ENCODE results near the gene KCNJ6.

The KCNJ6 gene

DNA sequence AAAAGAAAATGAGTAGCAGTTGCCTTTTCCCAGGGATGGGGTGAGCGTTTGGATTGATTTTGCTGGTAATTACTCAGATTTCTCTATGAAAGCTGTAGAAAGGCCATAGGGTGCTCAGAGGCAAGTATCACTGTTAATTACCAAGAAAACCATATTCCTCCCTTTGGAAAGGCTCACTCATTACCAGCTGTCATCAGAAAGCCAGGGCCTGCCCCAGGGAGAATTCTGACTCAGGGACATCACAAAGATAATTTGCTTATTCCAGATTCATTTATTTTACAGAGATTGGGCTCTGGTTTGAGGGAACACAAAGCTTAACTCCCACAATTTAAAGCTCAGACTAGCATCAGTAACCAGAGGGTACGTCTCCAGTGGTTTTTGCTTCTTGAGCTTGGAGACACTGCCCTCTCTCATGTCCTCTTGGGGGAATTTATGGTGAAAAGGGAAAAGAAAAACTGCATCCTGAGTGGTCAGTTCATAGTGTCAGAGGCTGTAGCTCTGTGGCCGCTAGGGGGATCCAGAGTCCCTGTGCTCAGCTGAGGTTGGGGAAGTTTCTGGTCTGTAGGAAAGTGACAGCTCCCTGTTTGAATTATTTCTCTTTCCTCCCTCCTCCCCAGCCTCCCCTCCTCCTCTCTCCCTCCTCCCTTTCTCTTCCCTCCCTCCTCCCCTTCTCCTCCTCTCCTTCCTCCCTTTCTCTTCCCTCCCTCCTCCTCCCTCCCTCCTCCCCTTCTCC lies 204.3 kb downstream of the KCNJ6 start:
- peak; percentile 33 for DNase-seq

DNA sequence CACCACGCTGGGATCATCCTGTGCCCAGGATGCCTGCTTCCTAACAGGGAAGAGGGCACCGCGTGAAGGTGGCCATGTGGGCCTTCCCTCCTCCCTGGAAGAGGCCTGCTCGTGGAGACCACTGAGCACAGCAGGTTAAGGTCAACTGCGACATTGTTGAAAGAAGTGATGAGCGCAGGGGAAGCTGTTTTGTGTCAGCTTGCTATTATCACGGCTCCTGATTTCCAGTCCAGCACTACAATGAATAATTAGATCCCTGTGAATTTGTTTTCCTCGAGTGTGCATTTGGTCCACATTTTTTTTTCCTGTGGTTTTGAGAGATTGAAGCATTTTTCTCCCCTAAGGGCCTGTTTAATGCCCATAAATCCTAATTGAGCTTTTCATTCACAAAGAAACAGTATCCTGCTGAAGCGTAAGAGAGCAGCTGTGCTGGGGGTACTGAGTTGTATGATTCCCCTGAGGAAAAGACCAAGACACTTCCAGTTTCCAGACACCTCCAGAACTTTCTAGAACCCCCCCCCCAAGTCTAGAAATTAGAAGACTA lies 204.9 kb downstream of the KCNJ6 start:
- no peak for DNase-seq

DNA sequence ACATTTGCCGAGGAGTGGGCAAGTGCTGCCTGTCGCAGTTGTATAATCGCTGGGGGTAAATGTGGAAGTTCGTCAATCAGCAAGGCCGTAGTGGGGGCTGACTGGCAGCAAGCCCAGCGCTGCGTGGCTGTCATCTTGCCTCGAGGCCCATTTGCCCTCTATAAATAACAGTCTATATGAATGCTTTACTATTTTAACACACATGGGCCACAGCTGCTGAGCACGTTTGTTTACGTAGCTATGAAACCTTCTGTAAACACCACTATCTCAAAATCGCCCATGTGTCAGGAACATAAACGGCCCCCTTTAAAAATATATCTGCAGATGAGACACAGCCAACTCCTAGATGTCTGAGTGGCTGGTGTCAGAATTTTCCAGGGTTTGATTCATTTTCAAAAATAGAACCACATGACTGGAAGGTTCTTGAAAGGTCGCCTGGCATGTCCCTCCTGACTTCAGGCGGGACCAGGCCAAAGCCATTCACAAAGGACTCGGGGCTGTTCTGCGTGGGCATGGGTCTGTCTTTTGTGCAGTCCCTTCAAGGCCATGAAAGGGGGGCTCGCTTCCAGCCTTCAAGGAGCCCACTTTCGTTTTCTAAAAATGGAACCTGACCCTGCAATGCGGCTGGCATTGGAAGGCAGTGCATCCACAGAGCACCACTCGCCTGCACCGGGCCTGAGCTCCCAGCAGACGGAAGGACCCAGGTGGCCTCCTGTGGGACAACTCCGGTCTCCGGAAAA lies 205.5 kb downstream of the KCNJ6 start:
- DNase-seq = no peak

DNA sequence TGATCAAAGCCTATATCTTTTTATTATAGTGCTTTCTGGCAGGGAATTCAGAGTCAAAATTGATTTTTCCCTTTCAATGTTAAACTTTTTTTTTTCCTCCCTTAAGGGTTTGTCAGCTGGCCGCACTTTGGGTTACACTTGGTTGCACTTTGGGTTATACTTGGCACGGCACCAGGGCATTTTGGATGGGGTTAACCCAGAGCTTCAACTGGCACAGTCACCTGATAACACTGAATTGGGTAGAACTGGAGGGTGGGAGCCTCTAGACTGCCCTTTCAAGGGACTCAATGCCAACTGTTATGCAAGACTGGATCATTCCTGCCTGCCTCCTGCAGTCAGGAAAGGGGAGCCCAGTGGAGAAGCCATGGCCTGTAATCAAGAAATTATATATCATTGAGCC lies 211.5 kb downstream of the KCNJ6 start:
- no peak for DNase-seq

DNA sequence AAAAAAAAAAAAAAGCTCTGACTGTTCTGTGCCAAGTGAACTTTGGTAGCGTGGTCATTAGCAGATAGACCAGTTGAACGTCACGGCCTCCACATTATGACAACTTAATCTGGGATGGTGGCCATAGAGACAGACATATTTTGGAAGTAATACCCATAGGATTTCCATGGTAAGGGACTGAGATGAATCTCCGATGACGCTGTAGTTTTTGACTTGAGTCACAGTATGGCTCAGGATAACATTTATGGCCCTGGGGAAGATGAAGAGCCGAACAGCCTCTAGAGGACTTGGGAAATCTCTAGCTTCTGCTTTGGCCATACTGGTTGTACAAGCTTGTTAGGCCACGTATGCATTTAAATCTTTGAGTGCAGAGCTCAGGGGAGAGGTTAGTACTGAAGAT lies 214.0 kb downstream of the KCNJ6 start:
- DNase-seq = no peak

DNA sequence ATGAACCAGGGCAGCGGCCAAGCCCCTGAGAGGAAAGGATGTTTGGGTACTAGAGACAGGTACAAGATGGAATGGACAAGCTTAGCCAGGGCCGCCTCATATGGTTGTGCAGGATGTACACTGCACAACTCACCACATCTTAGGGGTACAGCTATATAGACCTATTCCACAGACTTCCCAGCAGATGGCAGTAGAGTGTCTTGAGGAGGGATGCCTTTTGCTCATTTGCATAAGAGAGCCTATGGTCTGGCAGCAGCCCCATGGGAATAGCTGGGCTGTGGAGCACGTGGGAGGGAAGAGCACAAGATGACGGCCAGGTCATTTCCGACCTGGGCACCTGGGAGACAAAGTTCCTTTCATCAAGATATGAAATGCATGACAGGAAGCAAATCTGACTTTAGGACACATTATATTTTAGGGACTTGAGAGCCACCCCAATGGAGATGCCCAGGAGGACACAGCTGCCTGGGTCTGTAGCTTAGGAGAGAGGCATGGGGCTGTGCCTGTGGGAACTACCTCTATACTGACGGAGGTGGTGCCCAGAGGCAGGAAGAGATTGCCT lies 215.5 kb downstream of the KCNJ6 start:
- DNase-seq = peak; percentile 9

DNA sequence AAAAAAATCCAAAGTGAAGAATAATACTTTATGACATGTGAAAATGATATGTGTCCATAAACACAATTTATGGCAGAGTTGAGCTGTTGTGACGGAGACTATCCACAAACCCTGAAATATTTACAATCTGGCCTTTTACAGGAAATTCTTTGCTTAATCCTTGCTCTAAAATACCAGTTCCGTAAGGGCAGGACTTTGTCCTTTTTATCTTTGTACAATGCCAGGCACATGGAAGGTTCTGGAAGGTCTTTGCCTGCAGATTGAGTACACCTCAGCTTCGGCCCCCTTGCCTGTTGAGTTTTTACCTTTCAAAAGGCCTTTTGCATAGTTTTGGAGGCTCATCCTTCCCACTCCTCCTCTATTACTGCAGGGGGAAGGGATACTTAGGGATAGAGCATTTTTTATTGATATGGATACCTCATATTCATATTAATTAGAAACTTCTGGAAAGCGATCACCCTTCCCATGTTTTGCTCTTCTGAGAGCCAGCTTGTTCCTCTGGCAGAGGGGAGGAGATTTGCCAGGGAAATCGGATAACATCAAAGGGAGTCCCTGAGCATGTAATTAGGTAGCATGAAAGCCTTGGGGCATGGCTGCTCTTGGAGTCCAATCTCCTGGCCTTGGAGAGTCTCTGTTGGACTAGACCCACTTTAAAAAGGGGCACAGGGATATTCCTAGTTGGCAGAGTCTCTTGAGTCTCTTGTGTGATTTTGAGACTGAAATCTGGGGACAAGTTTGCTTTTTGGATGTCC lies 217.1 kb downstream of the KCNJ6 start:
- DNase-seq = no peak

DNA sequence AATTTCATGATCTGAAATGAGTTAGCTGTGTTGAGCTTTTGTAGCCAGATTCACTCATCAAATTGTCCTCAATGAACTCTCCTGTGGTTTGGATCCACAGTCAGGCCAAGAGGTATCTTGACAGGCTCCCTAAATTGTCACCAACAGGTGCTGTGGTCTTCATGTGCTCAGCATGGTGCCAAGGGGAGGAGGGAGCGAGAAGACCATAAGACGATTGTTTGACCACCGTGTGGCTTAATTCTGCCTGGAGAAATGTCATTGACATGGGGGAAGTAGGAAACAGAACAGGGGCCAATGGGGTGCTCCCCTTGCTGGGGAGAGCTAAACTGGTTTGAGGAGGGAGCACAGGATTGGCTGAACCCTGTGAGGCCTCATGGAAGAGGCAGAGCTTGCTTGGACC lies 219.3 kb downstream of the KCNJ6 start:
- no peak for DNase-seq

DNA sequence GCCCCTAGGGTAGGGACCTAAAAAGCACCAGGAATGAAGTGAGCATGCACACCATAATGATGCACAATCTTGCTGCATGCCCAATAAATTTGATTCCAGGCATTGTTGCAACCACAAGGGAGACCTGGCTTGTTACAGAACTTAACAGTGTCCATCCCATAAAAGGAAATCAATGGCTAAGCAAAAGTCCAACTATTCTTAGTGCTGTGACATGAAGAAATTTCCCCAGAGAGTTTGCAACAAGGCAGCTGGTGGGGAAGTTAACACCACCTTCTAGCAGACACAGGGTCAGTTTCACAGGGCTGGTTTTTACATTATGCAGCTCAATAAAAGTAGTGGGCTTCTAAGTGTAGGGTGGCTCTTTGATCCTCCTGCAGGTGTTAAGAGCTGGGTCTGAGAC lies 221.1 kb downstream of the KCNJ6 start:
- DNase-seq = no peak

DNA sequence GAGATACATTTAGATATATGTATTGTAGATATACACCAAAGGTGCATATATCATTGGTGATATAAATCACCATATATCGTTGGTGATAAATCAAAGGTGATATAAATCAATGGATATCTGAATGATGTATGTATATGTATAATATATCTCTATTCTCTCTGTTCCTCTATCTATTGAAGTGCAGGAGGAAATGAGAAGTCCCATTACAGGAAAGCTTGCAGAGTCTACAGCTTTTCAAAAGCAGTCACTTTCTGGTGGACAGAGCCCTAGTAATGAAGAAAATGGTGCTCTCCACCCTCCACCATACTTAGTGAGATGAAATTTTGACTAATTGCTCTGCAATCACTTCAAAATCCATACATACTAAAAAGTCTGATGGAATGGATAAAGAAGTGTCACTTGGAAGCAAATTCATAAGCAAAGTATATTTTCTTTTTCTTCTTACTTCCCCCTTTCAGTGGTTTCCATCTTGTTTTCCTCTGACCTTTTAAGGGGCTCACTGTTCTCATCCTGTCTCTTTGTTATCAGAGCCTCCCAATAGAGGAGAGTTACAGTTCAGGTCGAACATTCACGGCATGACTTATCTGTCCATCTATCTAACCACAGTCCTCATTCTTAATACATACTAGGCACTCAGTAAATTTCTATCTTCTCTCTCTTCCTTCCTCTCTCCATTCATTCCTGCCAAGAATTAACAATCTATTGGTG lies 227.2 kb downstream of the KCNJ6 start:
- DNase-seq = no peak

DNA sequence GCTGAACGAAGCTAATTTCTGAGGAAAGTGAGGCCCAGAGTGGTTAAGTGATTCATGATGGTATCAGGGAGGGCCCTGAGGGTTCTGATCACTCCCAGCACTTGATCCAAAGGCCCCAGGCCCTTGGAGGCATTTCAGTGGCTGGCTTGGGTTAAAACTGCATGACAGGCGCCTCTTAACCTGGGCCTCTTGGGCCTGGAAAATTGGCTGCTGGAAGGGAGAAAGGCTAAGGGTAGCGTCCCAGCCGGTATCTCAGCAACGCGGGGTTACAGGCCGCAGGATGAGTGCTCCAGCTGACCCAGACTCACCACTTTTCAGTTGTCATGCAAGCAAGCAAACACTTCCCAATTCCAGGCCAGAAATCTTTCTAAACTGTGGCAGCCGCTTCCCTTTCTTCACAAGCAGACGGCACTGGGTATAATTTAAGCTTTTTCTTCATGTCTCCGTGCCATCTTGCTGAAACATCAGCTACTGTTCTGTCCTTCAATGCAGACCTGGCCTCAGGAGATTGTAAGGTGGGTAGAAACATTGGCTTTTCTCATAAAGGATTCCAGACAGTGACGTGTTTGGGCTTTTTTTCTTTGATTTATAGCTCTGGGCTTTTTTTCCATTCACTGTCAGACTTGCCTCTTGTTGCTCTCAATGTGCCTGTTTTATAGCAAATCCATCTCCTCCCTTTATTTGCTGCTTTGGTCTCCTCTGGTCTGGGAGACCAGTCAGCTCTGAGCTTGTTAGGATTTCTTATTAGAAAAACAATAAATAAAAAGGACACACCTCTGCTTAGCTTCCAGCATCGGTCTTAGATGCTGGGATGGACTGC lies 229.1 kb downstream of the KCNJ6 start:
- DNase-seq = no peak

DNA sequence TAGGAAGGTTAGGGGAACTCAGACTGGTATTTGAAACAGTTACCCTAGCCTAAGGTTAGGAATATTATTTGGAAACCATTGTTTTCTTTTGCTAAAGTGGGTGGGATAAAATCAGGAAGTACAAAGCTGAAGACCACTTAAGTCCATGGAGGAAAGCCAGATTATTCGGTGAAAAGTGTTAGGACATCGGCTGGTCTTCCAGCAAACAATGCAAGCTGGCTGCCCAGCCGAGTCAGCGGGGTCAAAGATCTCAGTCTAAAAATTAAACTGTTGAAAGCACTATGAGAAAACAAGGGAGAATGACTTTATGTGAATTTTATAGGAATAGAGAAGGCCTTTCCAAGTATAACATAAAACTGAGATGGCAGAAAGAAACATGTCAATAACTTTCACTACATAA lies 231.7 kb downstream of the KCNJ6 start:
- no peak for DNase-seq

DNA sequence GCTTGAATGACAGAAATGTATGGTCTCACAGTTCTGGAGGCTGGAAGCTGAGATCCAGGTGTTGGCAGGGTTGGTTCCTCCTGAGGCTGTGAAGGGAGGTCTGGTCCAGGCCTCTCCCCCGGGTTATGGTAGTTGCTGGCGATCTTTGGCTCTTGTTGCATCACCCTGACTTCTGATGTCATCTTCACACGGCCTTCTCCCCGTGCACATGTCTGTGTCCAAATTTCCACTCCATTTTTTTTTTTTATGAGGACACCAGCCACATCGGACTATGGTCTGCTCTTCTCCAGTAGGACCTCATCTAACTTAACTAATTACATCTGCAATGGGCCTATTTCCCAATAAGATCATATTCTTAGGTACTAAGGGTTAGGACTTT lies 232.2 kb downstream of the KCNJ6 start:
- DNase-seq = no peak

DNA sequence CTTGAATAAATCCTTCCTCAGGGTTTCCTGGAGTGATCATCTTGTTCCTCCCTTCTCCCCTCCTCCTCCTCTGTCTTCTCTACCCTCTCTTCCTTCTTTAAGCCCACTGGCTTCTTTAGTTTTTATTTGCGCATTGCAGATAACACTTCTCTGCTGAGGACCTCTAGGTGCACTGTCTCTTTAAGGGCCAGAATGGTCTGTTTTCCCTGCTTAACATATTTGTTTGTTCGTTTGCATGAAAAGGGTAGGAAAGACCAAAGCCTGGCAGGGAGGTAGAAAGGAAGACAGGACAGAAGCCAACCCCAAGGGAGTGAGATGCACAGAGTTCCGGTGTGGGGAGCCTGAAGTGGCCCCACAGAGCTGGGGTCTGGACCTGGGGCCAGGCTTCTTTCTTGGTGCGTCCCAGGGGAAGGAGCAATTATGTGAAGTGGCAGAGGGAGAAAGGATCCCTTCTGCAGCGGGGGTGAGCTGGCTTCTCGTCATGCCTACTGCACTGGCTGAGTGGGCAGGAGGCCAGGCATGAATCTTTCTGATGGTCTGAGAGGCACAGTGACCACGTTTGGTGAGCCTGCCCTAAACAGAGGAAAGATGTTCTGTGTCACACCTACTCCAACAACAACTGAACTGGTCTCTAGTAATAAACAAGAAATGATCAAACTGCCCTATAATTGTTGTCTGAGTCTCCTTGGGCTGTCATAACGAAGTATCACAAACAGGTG lies 232.7 kb downstream of the KCNJ6 start:
- DNase-seq = no peak

DNA sequence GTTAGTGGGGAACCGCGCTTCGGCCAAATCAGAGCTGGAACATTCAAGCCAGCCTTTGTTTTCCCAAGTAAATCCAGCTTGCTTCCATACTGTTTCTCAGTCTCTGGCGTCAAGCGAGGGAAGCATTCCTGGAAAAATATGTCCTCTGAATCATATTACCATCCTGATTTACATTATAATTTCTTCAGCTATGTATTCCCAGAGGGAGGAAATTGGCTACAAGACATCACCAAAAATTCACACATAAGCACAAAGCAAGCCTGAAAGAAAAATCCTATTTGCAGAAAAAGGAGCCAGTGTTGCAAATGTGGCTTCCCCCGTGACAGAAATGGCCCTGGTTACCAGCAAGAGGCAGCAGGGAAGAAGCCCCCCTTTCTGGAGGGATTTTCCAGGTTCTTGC lies 233.3 kb downstream of the KCNJ6 start:
- DNase-seq = no peak

DNA sequence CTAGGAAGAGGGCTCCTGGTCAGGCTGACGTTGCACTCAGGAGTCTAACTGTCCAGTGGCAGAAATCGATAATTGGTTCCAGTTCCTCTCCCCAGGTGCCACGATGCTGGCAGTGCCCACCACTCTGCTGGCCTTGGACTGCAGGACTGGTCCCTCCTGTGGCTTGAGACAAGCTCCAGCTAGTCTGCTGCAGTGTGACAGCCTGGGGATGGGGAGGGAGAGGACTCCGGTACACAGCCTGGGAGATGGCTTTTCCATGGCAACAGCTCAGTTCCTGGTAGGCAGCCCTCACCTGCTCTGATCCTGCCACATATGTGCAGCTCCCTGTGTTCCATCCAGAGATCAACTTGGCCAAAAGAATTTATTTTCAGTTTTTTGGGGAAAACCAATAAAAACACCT lies 239.3 kb downstream of the KCNJ6 start:
- no peak for DNase-seq

DNA sequence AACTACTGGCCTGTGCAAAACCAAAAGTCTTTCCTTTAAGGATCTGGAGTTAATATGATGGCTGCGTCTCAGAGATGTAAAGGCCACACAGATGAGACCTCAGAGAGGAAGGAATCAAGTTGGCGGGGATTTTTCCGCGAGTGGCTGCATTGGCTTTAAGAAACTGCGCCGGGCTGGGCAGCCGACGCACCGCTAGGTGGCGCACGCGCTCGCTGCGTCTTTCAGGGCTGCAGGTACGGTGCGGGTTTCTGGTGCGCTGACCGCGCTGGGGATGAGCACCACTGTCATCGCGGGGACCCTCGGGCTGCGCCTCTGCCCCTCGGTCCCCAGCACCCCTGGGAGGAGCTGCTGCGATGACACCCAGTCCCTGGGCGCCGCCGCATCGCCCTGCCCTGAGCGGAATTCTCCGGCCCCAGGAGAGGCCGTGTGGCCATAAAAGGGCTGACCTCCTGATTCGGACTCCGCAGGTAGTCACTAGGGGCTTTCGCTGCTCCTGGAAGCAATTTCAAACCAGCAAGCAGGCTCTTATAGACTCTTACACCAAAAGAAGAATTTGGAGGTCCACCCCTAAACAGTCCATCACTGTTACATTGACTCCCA lies 241.0 kb downstream of the KCNJ6 start:
- DNase-seq = no peak

DNA sequence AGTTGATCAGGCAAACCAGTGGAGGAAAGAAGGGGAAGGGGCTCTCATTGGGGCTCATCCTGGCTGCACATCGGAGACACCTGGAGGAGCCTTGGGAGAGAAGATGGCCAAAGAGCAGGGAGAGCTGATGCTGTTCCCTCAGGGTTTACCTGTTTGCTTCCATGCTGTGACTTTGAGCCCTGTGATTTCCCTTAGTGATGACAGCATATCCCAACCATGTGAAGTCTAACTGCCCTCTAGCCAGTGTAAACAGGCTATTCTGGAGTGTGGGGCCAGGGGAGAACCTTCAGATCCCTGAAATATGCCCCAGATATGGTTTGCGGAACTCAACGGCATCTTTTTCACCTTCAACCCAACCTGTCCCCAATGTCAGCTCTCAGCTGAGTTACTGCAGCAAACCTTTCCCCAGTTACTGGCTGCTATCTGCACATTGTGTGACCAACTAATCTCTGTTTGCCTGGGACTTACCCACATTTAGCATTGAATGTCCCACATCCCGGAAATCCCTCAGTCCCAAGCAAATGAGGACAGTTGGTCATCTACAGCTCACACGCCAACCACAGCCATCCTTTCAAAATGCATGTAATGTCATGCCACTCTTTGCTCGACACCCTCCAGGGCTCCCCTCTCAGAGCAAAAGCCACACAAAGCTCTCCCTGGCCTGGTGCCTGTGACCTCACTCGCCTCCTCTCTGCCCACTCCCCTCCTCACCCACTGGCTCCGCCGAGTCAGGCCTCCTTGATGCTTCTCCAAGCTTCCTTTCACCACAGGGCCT lies 242.3 kb downstream of the KCNJ6 start:
- no peak for DNase-seq

DNA sequence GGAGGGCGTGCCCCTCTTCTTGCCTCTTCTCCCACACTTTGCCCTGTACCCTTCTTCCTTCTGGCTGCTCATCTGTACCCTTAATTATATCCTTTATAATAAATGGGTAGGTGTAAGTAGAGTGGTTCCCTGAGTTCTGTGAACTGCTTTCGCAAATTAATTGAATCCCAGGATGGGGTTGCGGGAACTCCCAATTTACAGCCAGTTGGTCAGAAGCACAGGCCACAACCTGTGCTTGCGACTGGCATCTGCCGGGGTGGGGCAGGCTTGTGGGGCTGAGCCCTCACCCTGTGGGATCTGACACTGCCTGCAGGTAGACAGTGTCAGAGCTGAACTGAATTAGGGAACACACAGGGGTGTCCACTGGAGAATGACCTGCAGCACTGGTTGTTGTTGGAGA lies 244.9 kb downstream of the KCNJ6 start:
- no peak for DNase-seq

DNA sequence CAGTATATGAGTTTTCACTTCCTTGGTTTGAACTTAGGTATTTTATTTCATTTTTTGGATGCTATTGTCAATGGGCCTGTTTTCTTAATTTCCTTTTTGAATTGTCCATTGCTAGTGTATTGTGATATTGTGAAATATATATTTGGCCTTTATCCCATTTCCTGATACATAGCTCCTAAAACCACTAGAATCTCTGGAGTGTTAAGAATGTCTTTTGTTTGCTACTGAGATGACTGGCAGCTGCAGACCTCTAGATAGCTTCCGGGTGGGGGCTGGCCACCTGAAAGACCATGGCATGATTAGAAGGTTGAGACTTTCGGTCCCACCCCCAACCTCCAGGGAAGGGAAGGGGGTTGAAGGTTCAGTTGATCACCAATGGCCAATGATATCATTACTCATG lies 245.4 kb downstream of the KCNJ6 start:
- no peak for DNase-seq
